ENCODE measurements around the gene CRYBG1.
"Not testable (repeated sequence)": the region's sequence is repeated elsewhere in the genome, so short reads cannot be mapped to it uniquely, and the experiment has no call there.

Gene CRYBG1

DNA sequence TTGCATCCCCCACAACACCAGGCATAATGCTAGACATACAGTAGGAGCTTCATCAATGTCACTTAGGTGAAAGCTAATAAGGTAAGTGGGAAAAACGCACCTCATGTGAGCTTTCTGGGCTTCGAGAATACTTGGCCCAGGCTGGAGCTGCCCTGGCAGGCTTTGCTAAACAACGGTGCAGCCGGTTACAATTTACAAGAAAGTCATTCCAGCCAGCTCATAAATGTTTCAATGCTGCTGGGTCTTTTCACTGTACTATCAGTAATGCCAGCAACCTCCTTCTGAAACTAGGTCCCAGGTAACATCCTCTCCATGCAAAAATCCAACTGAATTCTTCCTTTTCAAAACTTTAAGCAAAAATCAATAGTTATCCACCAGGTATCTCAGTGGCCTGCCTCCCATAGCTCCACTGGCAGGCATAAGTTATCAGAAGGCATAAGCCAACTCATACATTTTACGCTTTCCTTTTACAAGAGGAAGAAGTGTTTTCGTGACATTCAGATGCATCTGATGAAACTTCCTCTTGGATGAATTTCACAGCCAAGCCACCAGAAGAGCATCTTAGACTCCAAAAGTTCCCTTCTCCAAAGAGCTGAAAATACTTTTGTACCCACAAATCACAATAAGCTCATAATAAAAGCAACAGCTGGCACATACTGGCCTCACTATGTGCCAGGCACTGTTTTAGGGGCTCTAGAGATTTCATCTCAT, 212.5 kb downstream of the CRYBG1 start:
- no peak for DNase-seq (ENCODE audit: low spot score)
- ChIA-PET POLR2A (ENCODE audit: low non-redundant PET) (no interaction called here), CTCF (interaction anchor here (0.9 to 1.6 kb wide), 3 partner anchors 128 to 406 kb away, joined by 3 to 7 read pairs (median 7); no protein-coding TSS in a partner anchor)
- H3K27ac ChIP-seq, result no peak overlapping the region
- TF ChIP-seq, protein P1, sequence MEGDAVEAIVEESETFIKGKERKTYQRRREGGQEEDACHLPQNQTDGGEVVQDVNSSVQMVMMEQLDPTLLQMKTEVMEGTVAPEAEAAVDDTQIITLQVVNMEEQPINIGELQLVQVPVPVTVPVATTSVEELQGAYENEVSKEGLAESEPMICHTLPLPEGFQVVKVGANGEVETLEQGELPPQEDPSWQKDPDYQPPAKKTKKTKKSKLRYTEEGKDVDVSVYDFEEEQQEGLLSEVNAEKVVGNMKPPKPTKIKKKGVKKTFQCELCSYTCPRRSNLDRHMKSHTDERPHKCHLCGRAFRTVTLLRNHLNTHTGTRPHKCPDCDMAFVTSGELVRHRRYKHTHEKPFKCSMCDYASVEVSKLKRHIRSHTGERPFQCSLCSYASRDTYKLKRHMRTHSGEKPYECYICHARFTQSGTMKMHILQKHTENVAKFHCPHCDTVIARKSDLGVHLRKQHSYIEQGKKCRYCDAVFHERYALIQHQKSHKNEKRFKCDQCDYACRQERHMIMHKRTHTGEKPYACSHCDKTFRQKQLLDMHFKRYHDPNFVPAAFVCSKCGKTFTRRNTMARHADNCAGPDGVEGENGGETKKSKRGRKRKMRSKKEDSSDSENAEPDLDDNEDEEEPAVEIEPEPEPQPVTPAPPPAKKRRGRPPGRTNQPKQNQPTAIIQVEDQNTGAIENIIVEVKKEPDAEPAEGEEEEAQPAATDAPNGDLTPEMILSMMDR (conservative IDR thresholded peaks at IDR 0.05; ENCODE audit: low read depth), result no peak

DNA sequence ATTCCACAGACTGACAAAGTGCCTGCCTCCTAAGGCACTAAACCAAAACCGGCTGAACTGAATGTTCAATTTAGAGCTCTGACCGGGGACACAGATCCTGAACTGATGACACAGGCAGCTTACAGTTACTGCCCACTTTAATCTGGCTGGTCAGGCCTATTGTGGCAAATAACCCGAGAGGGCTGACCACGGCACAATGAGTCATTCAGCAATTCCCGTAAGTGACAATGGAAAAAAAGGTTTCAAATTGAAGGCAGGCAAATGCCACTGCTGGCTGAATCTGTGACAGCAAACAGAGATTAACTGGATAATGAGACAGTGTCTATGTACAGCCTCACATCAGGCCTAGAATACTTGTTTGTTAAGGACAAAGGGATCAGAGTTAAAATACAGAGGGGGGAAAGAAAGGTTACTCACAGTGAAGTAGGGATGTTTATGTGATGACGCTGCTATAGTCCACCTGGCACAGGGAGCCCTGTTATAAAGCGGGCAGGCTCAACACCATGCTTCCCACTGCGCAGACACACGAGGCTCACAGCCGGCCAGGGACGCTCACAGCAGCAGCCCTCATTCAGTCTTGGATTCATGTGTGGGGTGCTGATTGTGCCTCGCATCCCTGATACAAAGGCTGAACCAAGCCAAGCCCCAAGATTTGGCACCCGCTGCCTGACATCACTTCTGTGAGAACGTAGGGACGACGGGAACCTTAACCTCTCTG, 214.4 kb downstream of the CRYBG1 start:
- POLR2A ChIA-PET (ENCODE audit: low non-redundant PET), result no interaction called here
- TF ChIP-seq, protein P1 (conservative IDR thresholded peaks at IDR 0.05; ENCODE audit: low read depth), result no peak
- DNase-seq (ENCODE audit: low spot score), result no peak
- H3K27ac ChIP-seq, result no peak overlapping the region
- CTCF ChIA-PET, result interaction anchor here (0.7 kb wide), 1 partner anchor 9 kb away, joined by 4 read pairs; no protein-coding TSS in a partner anchor

GRCh38 chr6:106579281-106579680, 218.8 kb downstream of the CRYBG1 start:
- POLR2A ChIA-PET (ENCODE audit: low non-redundant PET), result no interaction called here
- TF ChIP-seq, protein P1 (conservative IDR thresholded peaks at IDR 0.05; ENCODE audit: low read depth), result no peak
- CTCF ChIA-PET, result no interaction called here
- DNase-seq (ENCODE audit: low spot score), result no peak
- H3K27ac ChIP-seq, result no peak overlapping the region

DNA sequence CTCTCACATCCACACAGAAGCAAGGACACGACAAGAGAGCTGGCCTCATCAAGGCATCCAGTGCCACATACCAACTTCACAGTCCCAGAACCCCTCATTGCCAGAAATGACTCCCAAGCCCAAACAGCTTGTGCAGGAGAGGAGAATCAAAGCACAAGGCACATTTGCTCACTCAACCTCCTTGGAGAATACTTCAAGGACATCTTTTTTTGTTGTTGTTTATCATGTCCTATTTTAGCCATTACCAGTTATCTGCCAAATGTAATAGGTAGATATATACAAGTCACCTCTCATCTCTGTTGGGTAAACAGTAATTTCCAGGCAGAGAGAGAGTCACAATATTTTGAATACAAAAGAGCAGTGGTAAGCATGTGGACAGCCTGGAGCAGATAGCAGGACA, 221.0 kb downstream of the CRYBG1 start:
- ChIA-PET CTCF (interaction anchor here (0.7 kb wide), 1 partner anchor 15 kb away, joined by 3 read pairs; no protein-coding TSS in a partner anchor), POLR2A (ENCODE audit: low non-redundant PET) (no interaction called here)
- TF ChIP-seq, protein P1 (conservative IDR thresholded peaks at IDR 0.05; ENCODE audit: low read depth), result no peak
- no peak overlapping the region for H3K27ac ChIP-seq
- DNase-seq (ENCODE audit: low spot score), result no peak

DNA sequence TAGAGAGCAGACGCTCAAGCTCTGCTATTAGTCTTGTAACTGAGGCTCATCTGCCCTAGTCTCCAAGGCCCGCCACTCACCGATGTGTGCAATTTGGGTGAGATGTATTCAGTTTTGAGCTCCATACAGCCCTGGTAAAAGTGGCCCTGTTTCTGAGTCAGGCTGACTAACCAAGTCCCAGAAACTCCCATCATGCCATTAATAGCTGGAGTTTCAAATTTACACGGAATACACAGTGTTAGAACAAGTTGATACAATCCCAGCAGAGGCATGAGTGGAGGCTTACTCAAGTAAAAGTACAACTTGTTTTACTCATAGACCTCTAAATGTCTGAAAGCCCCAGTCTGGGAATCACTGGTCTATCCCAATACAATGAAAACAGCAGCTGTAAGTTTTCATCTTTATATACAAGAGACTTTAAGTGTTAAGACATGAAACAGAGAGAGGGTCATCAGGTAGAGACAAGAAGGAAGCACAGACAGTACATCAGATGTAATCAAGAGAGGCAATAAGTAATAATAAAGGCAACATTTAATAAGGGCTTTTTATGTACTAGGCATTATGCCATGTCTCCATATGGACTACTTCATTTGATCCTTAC, 226.4 kb downstream of the CRYBG1 start:
- ChIA-PET CTCF (interaction anchor here (0.7 kb wide), 1 partner anchor 845 kb away, joined by 3 read pairs; no protein-coding TSS in a partner anchor), POLR2A (ENCODE audit: low non-redundant PET) (no interaction called here)
- H3K27ac ChIP-seq, result no peak overlapping the region
- TF ChIP-seq, protein P1 (conservative IDR thresholded peaks at IDR 0.05; ENCODE audit: low read depth), result no peak
- DNase-seq (ENCODE audit: low spot score), result no peak

DNA sequence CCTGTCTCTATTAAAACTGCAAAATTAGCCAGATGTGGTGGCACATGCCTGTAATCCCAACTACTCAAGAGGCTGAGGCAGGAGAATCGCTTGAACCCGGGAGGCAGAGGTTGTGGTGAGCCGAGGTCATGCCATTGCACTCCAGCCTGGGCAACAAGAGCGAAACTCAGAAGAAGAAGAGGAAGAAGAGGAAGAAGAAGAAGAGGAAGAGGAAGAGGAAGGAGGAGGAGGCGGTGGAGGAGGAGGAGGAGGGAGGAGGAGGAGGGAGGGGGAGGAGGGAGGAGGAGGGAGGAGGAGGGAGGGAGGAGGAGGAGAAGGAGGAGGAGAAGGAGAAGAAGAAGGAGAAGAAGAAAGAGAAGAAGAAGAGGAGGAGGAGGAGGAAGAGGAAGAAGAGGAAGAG, 228.4 kb downstream of the CRYBG1 start:
- H3K27ac ChIP-seq; DNase-seq (ENCODE audit: low spot score); POLR2A ChIA-PET (ENCODE audit: low non-redundant PET): not testable (repeated sequence)
- CTCF ChIA-PET, result interaction anchor here (0.7 kb wide), 1 partner anchor 130 kb away, joined by 3 read pairs; no protein-coding TSS in a partner anchor

All from RWPE1 (cell line).